K562 (cell line): Measurements from ENCODE around the gene SMAD7. TPM values are rescaled to one million over a fixed set of nuclear protein-coding genes. Genes with fewer than 3 reads are reported as not detected.

Experiments
- CC2D1A ChIP-seq: fragments of 450-650 bp; IDR thresholded peaks from 2 replicates; pipeline ENCODE4 v1.6.1; 2017; ENCODE audit warnings: mild to moderate bottlenecking
- EP300 ChIP-seq: IDR thresholded peaks from 2 replicates; pipeline ENCODE4 v1.6.1; 2012; ENCODE audit warnings: low read length, improper control_type of control experiment
- HCFC1 ChIP-seq: IDR thresholded peaks from 2 replicates; pipeline ENCODE4 v1.6.1; 2012; ENCODE audit warnings: low read depth, low read length, improper control_type of control experiment
- HMGN3 ChIP-seq: IDR thresholded peaks from 2 replicates; pipeline ENCODE4 v1.6.1; 2011; ENCODE audit warnings: borderline replicate concordance, low read depth, mild to moderate bottlenecking, mixed read lengths, low read length; ENCODE audit not compliant: insufficient read length; ENCODE audit errors: extremely low read depth
- LEF1 ChIP-seq: fragments of 450-650 bp; IDR thresholded peaks from 2 replicates; pipeline ENCODE4 v1.6.1; 2016; ENCODE audit warnings: mild to moderate bottlenecking
- SIRT6 ChIP-seq: IDR thresholded peaks from one replicate; pipeline ENCODE4 v1.6.1; 2012; ENCODE audit warnings: low read depth, mild to moderate bottlenecking, control low read depth, inconsistent platforms, low read length, moderate library complexity
- TSC22D4 ChIP-seq: fragments of 450-650 bp; IDR thresholded peaks from 2 replicates; pipeline ENCODE4 v1.6.1; 2016; ENCODE audit warnings: missing genetic modification characterization, missing biosample characterization, control low read depth
- ZFP36 ChIP-seq: fragments of 150-350 bp; IDR thresholded peaks from 2 replicates; pipeline ENCODE4 v1.6.1; 2018; ENCODE audit warnings: low read length, low read depth; ENCODE audit not compliant: partially characterized antibody
- ZNF24 ChIP-seq: fragments of 450-650 bp; IDR thresholded peaks from 2 replicates; pipeline ENCODE4 v1.6.1; 2016
- ZZZ3 ChIP-seq: fragments of 450-650 bp; IDR thresholded peaks from 2 replicates; pipeline ENCODE4 v1.6.1; 2016; ENCODE audit warnings: antibody characterized with exemption, mild to moderate bottlenecking, moderate library complexity
- polyA plus RNA-seq, 8 experiments: library from polyadenylated mRNA; depleted of rRNA in 4 of 8; stranded (reverse) in 5 of 8; unstranded in 3 of 8; fragments of >200 nt; fragmentation: Nextera tagmentation in 2 of 8; fragmentation: Illumina TruSeq in 1 of 8; extraction: Ambion mirVana in 2 of 8; extraction: Trizol in 1 of 8; gene quantifications; 2 replicates each; pipeline versions ENCODE4 v1.2.1 to v1.2.3, GENCODE V29; 2011 to 2014; ENCODE audit warnings: inconsistent platforms in 1 of 8, missing spikeins in 1 of 8
- total RNA-seq, 7 experiments: library from RNA; depleted of rRNA in 6 of 7; stranded (reverse); fragments of >200 nt in 6 of 7; fragmentation: Illumina TruSeq in 2 of 7; extraction: Trizol in 2 of 7; gene quantifications; 2 replicates each; pipeline versions ENCODE4 v1.2.1 to v1.2.3, GENCODE V29; 2011 to 2021; ENCODE audit warnings: low replicate concordance in 1 of 7
- TF ChIP-seq, protein P1 (sequence below), 2 experiments: fragments of 450-650 bp; formaldehyde crosslinking in 1 of 2; IDR thresholded peaks; 2 replicates each; pipeline versions ENCODE4 v1.4.0 to v1.6.1; 2014 to 2020; ENCODE audit warnings: mild to moderate bottlenecking in 2 of 2, borderline replicate concordance in 1 of 2, low read depth in 1 of 2
- TF ChIP-seq, protein P2 (sequence below): IDR thresholded peaks from 2 replicates; pipeline ENCODE4 v1.6.1; 2012; ENCODE audit warnings: low read depth, low read length, improper control_type of control experiment, borderline replicate concordance
- TF ChIP-seq, protein P3 (sequence below), 2 experiments: fragments of 450-650 bp; conservative IDR thresholded peaks; 2 replicates each; pipeline ENCODE4 v1.6.1; 2017; ENCODE audit warnings: mild to moderate bottlenecking in 2 of 2, moderate library complexity in 2 of 2

The SMAD7 gene
- total and polyA plus RNA-seq, 9 of the 15 experiments (the other 6 are each of a cell fraction or from before 2014, with no cell fraction given), result 0.13 to 3.0 (median 1.6) TPM

DNA sequence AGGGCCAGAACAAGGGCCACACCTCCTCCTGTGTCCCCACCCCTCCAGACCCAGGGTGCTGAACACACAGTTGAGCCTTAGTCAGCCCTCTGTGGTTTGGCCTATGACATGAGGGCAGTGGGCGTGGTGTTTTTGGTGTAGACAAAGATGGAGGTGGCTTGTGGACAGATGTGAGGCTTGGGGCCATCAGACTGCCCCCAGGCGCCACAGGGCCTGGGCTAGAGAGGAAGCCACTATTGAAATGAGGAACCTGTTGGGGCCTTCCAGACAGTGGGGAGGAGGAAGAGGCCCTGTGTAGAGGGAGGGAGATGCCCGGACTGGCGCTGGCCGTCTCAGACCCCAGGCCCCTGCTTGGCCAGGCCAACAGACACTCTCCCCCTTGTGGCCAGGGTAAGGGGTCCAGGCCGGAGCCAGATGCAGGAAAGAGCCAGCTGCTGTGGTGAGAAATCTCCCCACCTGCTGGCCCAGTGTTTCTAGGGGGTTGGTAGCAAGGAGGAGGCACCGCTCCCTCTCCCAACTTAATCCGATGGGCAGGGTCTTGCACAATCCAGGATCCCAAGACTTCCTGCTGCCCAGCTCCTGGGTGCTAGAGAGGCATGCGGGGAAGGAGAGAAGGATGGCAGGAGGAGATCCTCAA lies 53.8 kb downstream of the SMAD7 start (continued):
- TF ChIP-seq, protein P1, sequence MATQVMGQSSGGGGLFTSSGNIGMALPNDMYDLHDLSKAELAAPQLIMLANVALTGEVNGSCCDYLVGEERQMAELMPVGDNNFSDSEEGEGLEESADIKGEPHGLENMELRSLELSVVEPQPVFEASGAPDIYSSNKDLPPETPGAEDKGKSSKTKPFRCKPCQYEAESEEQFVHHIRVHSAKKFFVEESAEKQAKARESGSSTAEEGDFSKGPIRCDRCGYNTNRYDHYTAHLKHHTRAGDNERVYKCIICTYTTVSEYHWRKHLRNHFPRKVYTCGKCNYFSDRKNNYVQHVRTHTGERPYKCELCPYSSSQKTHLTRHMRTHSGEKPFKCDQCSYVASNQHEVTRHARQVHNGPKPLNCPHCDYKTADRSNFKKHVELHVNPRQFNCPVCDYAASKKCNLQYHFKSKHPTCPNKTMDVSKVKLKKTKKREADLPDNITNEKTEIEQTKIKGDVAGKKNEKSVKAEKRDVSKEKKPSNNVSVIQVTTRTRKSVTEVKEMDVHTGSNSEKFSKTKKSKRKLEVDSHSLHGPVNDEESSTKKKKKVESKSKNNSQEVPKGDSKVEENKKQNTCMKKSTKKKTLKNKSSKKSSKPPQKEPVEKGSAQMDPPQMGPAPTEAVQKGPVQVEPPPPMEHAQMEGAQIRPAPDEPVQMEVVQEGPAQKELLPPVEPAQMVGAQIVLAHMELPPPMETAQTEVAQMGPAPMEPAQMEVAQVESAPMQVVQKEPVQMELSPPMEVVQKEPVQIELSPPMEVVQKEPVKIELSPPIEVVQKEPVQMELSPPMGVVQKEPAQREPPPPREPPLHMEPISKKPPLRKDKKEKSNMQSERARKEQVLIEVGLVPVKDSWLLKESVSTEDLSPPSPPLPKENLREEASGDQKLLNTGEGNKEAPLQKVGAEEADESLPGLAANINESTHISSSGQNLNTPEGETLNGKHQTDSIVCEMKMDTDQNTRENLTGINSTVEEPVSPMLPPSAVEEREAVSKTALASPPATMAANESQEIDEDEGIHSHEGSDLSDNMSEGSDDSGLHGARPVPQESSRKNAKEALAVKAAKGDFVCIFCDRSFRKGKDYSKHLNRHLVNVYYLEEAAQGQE (IDR thresholded peaks at IDR 0.05; ENCODE audit: borderline replicate concordance), result peak; percentile 54
- TF ChIP-seq, protein P1 (CRISPR knock-in tag; IDR thresholded peaks at IDR 0.05; ENCODE audit: low read depth), result no peak
- TF ChIP-seq HCFC1 (peak; percentile 15; the same call in 1 of the 2 replicates), CC2D1A (peak; percentile 21; the same call in 1 of the 2 replicates), SIRT6 (no peak), ZFP36 (peak; percentile 5), EP300 (peak; percentile 51), LEF1 (0 out of 2 replicates have a peak, but pooled peaks have one; percentile 30), TSC22D4 (tag) (no peak), ZZZ3 (no peak), HMGN3 (no peak), ZNF24 (no peak)
- TF ChIP-seq, protein P2, sequence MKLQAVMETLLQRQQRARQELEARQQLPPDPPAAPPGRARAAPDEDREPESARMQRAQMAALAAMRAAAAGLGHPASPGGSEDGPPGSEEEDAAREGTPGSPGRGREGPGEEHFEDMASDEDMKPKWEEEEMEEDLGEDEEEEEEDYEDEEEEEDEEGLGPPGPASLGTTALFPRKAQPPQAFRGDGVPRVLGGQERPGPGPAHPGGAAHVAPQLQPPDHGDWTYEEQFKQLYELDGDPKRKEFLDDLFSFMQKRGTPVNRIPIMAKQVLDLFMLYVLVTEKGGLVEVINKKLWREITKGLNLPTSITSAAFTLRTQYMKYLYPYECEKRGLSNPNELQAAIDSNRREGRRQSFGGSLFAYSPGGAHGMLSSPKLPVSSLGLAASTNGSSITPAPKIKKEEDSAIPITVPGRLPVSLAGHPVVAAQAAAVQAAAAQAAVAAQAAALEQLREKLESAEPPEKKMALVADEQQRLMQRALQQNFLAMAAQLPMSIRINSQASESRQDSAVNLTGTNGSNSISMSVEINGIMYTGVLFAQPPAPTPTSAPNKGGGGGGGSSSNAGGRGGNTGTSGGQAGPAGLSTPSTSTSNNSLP, result no peak
- TF ChIP-seq, protein P3, sequence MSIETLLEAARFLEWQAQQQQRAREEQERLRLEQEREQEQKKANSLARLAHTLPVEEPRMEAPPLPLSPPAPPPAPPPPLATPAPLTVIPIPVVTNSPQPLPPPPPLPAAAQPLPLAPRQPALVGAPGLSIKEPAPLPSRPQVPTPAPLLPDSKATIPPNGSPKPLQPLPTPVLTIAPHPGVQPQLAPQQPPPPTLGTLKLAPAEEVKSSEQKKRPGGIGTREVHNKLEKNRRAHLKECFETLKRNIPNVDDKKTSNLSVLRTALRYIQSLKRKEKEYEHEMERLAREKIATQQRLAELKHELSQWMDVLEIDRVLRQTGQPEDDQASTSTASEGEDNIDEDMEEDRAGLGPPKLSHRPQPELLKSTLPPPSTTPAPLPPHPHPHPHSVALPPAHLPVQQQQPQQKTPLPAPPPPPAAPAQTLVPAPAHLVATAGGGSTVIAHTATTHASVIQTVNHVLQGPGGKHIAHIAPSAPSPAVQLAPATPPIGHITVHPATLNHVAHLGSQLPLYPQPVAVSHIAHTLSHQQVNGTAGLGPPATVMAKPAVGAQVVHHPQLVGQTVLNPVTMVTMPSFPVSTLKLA (conservative IDR thresholded peaks at IDR 0.05), result peak in 1 of 2 experiments; percentile 68; a peak in 2 of 4 replicates
